Muscle layer of colon (tissue), 2 donors: ENCODE data around the gene NCAPD3.
A peak's percentile ranks its signal among the peaks of the same experiment; 100 is the strongest.

ENCODE experiments used
- H3K27ac ChIP-seq: one replicate; pipeline ENCODE4 v1.7.0; 2013; ENCODE audit warnings: low read depth, mild to moderate bottlenecking, low read length, moderate library complexity
- H3K27me3 ChIP-seq, 2 donors: one replicate each; pipeline ENCODE4 v1.7.0; 2013; ENCODE audit warnings: low read length in 2 of 2, mild to moderate bottlenecking in 2 of 2; ENCODE audit not compliant: insufficient read depth in 2 of 2, control insufficient read depth in 1 of 2
- H3K36me3 ChIP-seq: one replicate; pipeline ENCODE4 v1.7.0; 2013; ENCODE audit warnings: mild to moderate bottlenecking, low read length; ENCODE audit not compliant: insufficient read depth
- H3K4me1 ChIP-seq: one replicate; pipeline ENCODE4 v1.7.0; 2013; ENCODE audit warnings: mild to moderate bottlenecking, low read length; ENCODE audit not compliant: insufficient read depth
- H3K4me3 ChIP-seq, 2 donors: one replicate each; pipeline ENCODE4 v1.7.0; 2013; ENCODE audit warnings: low read length in 2 of 2, low read depth in 1 of 2, mild to moderate bottlenecking in 1 of 2, moderate library complexity in 1 of 2
- H3K9ac ChIP-seq: one replicate; pipeline ENCODE4 v1.7.0; 2013; ENCODE audit warnings: low read length
- H3K9me3 ChIP-seq: one replicate; pipeline ENCODE4 v1.7.0; 2013; ENCODE audit warnings: mild to moderate bottlenecking, low read length
- donor health status: abdominal sarcoma.
- donor health status: Adenocarcinoma of cecum.

The NCAPD3 gene

GRCh38 chr11:134140961-134141490 is 82.7 kb downstream of the NCAPD3 start:
- H3K36me3 ChIP-seq = peaks cover 27% of the 10 kb centered on the region
- H3K4me3 ChIP-seq = no peak overlapping the region
- peaks cover 9% of the 10 kb centered on the region for H3K4me1 ChIP-seq
- H3K27me3 ChIP-seq = no peaks in the 10 kb centered on the region
- H3K27ac ChIP-seq = no peak overlapping the region
- no peaks in the 10 kb centered on the region for H3K9me3 ChIP-seq
- no peak overlapping the region for H3K9ac ChIP-seq

- Histone ChIP-seq H3K9me3 (no peaks in the 10 kb centered on the region), H3K27me3 (no peaks in the 10 kb centered on the region), H3K4me3 (no peak overlapping the region), H3K27ac (peak overlapping the region; percentile 79), H3K4me1 (peaks cover 9% of the 10 kb centered on the region), H3K9ac (no peak overlapping the region), H3K36me3 (peaks cover 16% of the 10 kb centered on the region)
Observed at GRCh38 chr11:134139873-134140331, 83.9 kb downstream of the NCAPD3 start.

GRCh38 chr11:134139303-134139872 is 84.4 kb downstream of the NCAPD3 start:
- H3K36me3 ChIP-seq = peaks cover 12% of the 10 kb centered on the region
- no peak overlapping the region for H3K4me3 ChIP-seq
- peaks cover 9% of the 10 kb centered on the region for H3K4me1 ChIP-seq
- H3K9me3 ChIP-seq = no peaks in the 10 kb centered on the region
- H3K27me3 ChIP-seq = no peaks in the 10 kb centered on the region
- H3K9ac ChIP-seq = no peak overlapping the region
- H3K27ac ChIP-seq = peak overlapping the region; percentile 79

- peaks cover 9% of the 10 kb centered on the region for H3K4me1 ChIP-seq
- H3K9me3 ChIP-seq = no peaks in the 10 kb centered on the region
- H3K27ac ChIP-seq = no peak overlapping the region
- H3K36me3 ChIP-seq = peaks cover 7% of the 10 kb centered on the region
- H3K9ac ChIP-seq = no peak overlapping the region
- no peaks in the 10 kb centered on the region for H3K27me3 ChIP-seq
- H3K4me3 ChIP-seq = no peak overlapping the region
Observed at GRCh38 chr11:134138376-134138775, 85.4 kb downstream of the NCAPD3 start.

- Histone ChIP-seq H3K4me3 (no peak overlapping the region), H3K27ac (no peak overlapping the region), H3K9me3 (no peaks in the 10 kb centered on the region), H3K9ac (no peak overlapping the region), H3K36me3 (no peaks in the 10 kb centered on the region), H3K27me3 (no peaks in the 10 kb centered on the region), H3K4me1 (peaks cover 5% of the 10 kb centered on the region)
Observed at GRCh38 chr11:134134167-134134566, 89.6 kb downstream of the NCAPD3 start.

- H3K4me1 ChIP-seq = no peaks in the 10 kb centered on the region
- no peak overlapping the region for H3K9ac ChIP-seq
- no peak overlapping the region for H3K27ac ChIP-seq
- H3K4me3 ChIP-seq = no peak overlapping the region
- H3K9me3 ChIP-seq = no peaks in the 10 kb centered on the region
- H3K36me3 ChIP-seq = no peaks in the 10 kb centered on the region
- H3K27me3 ChIP-seq = no peaks in the 10 kb centered on the region
Observed at GRCh38 chr11:134132808-134133207, 91.0 kb downstream of the NCAPD3 start.

GRCh38 chr11:134131628-134132244 is 92.0 kb downstream of the NCAPD3 start:
- no peaks in the 10 kb centered on the region for H3K36me3 ChIP-seq
- no peaks in the 10 kb centered on the region for H3K9me3 ChIP-seq
- no peak overlapping the region for H3K9ac ChIP-seq
- H3K27me3 ChIP-seq = no peaks in the 10 kb centered on the region
- peaks cover 2% of the 10 kb centered on the region for H3K4me1 ChIP-seq
- H3K27ac ChIP-seq = no peak overlapping the region
- no peak overlapping the region for H3K4me3 ChIP-seq

- H3K9me3 ChIP-seq = no peaks in the 10 kb centered on the region
- H3K4me3 ChIP-seq = no peak overlapping the region
- peak overlapping the region; percentile 0 for H3K27ac ChIP-seq
- peaks cover 38% of the 10 kb centered on the region for H3K4me1 ChIP-seq
- no peaks in the 10 kb centered on the region for H3K36me3 ChIP-seq
- H3K9ac ChIP-seq = no peak overlapping the region
- H3K27me3 ChIP-seq = no peaks in the 10 kb centered on the region
Observed at GRCh38 chr11:134126217-134126822, 97.4 kb downstream of the NCAPD3 start.

GRCh38 chr11:134125507-134125906 is 98.3 kb downstream of the NCAPD3 start:
- peak overlapping the region; percentile 22 to 52 for H3K4me3 ChIP-seq
- no peaks in the 10 kb centered on the region for H3K27me3 ChIP-seq
- peaks cover 46% of the 10 kb centered on the region for H3K4me1 ChIP-seq
- no peaks in the 10 kb centered on the region for H3K9me3 ChIP-seq
- no peak overlapping the region for H3K9ac ChIP-seq
- peak overlapping the region; percentile 0 for H3K27ac ChIP-seq
- H3K36me3 ChIP-seq = no peaks in the 10 kb centered on the region

- H3K9ac ChIP-seq = no peak overlapping the region
- no peaks in the 10 kb centered on the region for H3K36me3 ChIP-seq
- peak overlapping the region; percentile 34 for H3K27ac ChIP-seq
- H3K27me3 ChIP-seq = no peaks in the 10 kb centered on the region
- peak overlapping the region; percentile 22 to 52 for H3K4me3 ChIP-seq
- H3K4me1 ChIP-seq = peaks cover 48% of the 10 kb centered on the region
- H3K9me3 ChIP-seq = no peaks in the 10 kb centered on the region
Observed at GRCh38 chr11:134124660-134125451, 98.9 kb downstream of the NCAPD3 start.

- peak overlapping the region; percentile 58 for H3K9ac ChIP-seq
- H3K27me3 ChIP-seq = no peaks in the 10 kb centered on the region
- H3K27ac ChIP-seq = peak overlapping the region; percentile 98
- peak overlapping the region; percentile 26 to 49 for H3K4me3 ChIP-seq
- peaks cover 63% of the 10 kb centered on the region for H3K4me1 ChIP-seq
- H3K9me3 ChIP-seq = no peaks in the 10 kb centered on the region
- no peaks in the 10 kb centered on the region for H3K36me3 ChIP-seq
Observed at GRCh38 chr11:134120921-134121526, 102.7 kb downstream of the NCAPD3 start.
